Measurements from ENCODE around the gene GMEB2.
"Not testable (repeated sequence)": the region's sequence is repeated elsewhere in the genome, so short reads cannot be mapped to it uniquely, and the experiment has no call there.

Gene GMEB2

GRCh38 chr20:63626424-63627128 is at the start of gene GMEB2:
Gene GMEB2 (minus strand): TSS chr20:63627101. CDS start chr20:63619397, 7,704 bp downstream.
- H3K27ac ChIP-seq: peak within 1 kb of the TSS; percentile 96
- TF ChIP-seq, protein P1, sequence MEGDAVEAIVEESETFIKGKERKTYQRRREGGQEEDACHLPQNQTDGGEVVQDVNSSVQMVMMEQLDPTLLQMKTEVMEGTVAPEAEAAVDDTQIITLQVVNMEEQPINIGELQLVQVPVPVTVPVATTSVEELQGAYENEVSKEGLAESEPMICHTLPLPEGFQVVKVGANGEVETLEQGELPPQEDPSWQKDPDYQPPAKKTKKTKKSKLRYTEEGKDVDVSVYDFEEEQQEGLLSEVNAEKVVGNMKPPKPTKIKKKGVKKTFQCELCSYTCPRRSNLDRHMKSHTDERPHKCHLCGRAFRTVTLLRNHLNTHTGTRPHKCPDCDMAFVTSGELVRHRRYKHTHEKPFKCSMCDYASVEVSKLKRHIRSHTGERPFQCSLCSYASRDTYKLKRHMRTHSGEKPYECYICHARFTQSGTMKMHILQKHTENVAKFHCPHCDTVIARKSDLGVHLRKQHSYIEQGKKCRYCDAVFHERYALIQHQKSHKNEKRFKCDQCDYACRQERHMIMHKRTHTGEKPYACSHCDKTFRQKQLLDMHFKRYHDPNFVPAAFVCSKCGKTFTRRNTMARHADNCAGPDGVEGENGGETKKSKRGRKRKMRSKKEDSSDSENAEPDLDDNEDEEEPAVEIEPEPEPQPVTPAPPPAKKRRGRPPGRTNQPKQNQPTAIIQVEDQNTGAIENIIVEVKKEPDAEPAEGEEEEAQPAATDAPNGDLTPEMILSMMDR (conservative IDR thresholded peaks at IDR 0.05): no peak

DNA sequence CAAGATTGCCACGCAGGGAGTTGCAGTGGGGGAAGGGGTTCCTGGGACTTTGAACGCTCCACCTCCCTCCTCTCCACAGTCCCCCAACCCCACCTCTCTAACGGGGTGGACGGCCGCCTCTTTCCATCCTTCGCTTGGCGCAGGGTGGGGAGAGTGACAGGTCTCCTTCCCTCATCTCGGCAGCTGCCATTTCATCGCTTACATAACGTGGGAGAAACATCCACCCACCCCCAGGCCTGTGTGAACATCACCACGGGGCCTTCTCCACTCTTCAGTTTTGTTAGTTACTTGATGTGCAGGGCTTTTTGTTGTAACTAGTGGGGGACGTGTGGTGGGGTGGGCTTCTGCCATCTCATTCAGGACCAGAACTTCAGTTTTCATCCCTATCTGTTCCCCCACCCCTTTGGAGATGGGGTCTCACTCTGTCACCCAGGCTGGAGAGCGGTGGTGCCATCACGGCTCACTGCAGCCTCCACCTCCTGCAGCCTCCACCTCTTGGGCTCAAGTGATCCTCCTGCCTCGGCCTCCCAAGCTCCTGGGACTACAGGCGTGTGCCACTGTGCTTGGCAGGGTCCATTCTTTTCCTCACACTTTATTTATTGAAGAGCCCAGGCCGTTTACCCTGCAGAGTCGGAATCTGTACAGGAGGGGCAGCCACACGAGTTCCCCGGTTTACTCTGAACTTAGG is 48.9 kb upstream of the GMEB2 start:
- TF ChIP-seq, protein P1 (conservative IDR thresholded peaks at IDR 0.05): no peak
- H3K27ac ChIP-seq: no peak overlapping the region

GRCh38 chr20:63673951-63674350 is 47.0 kb upstream of the GMEB2 start:
- TF ChIP-seq, protein P1 (conservative IDR thresholded peaks at IDR 0.05): no peak
- H3K27ac ChIP-seq: no peak overlapping the region

DNA sequence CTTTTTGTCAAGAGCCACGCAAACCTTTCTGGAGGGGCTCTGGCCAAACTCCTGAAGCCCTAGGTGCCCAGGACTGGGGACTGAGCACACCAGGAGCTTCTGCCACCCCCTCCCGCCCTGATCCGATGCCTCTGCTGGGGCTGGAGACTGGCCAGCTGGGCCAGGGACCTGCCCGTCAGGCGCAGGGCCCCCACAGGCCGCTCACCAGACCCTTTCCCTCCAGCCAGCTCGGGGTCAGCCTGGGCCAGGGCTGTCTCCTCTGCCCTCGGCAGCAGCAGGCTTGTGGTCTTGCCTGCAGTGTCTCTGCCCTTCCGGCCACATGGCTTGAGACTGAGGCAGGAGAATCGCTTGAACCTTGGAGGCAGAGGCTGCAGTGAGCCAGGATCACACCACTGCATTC is 45.8 kb upstream of the GMEB2 start:
- TF ChIP-seq, protein P1 (conservative IDR thresholded peaks at IDR 0.05): no peak
- H3K27ac ChIP-seq: no peak overlapping the region

DNA sequence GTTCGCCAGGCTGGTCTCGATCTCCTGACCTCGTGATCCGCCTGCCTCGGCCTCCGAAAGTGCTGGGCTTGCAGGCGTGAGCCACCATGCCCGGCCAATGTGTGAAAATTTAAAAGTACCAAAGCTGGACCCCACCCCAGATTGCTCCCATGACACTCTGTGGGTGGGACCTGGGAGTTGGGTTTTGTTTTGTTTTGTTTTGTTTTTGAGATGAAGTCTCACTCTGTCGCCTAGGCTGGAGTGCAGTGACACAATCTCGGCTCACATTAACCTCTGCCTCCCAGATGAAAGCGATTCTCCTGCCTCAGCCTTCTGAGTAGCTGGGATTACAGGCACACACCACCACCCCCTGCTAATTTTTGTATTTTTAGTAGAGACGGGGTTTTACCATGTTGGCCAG is 44.8 kb upstream of the GMEB2 start:
- H3K27ac ChIP-seq: not testable (repeated sequence)

DNA sequence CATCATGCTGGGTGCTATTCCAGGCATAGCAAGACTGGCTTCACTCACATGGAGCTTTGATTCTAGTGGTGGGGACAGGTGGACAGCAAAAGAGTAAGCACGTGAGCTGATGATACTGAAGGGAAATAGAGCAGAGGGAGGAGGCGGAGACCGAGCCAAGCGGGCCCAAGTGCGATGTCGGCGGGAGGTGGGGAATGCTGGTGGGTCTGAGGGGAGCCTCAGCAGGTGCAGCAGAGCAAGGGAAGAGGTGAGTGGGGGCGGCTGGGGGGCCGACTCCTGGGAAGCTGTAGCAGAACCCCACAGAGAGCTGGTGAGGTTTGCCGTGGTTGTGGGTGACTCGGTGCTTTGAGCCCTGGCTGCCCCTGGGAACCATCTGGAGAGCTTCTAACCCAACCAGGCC is 41.5 kb upstream of the GMEB2 start:
- no peak overlapping the region for H3K27ac ChIP-seq
- TF ChIP-seq, protein P1 (conservative IDR thresholded peaks at IDR 0.05): no peak

- TF ChIP-seq, protein P1 (conservative IDR thresholded peaks at IDR 0.05): no peak
- no peak overlapping the region for H3K27ac ChIP-seq
Observed at GRCh38 chr20:63667858-63668257, 41.0 kb upstream of the GMEB2 start.

GRCh38 chr20:63665708-63666107 is 38.8 kb upstream of the GMEB2 start:
- H3K27ac ChIP-seq: no peak overlapping the region
- TF ChIP-seq, protein P1 (conservative IDR thresholded peaks at IDR 0.05): no peak
